ENCODE results near the gene TMOD4.

Gene TMOD4

DNA sequence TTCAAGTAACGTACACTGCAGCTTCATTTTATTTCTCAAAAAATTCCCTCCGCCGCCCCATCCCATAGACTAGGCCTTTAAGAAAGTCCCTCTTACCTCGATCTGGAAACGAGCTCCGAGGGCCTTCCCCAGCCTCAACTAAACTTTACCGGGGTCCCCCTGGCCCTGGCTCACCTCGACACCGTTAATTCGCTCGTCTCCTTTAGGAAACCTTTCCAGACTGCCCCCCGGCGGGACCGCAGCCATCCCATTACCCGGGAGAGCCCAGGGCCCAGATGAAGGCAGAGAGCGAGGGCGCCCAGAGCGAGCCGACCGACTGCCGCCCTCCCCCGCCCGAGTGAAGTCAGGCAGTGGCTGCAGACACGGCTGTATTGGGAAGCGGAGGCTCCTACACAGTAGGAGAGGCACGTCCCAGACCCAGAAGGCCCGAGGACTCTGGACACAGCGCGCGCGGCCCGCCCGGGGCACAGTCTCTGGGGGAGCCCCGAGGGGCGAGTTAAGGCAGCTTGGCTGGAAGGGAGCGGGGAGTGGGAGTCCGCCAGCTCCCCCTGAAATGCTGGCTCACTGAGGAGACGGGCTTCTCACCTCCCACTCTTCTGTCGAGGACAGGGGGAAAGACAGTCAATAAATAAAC lies 44.0 kb downstream of the TMOD4 start:
- 18% methylated on average over 39 of the region's 39 CpGs for WGBS
- DNase-seq: peak; percentile 44
- H3K18ac ChIP-seq (ENCODE audit: low read depth in 1 of 2, low read length in 2 of 2): peak overlapping the region; percentile 57 to 71
- no peaks in the 10 kb centered on the region for H3K9me3 ChIP-seq (ENCODE audit: control insufficient read depth, low read length)
- H2BK15ac ChIP-seq (ENCODE audit: low read depth, poor library complexity, severe bottlenecking): peak overlapping the region; percentile 57
- H3K4me3 ChIP-seq (ENCODE audit: insufficient read depth in 1 of 2, low read depth in 1 of 2, low read length in 2 of 2): peak overlapping the region in 1 of 2 experiments; percentile 67
- H3K4ac ChIP-seq (ENCODE audit: low read depth in 1 of 2, low read length in 2 of 2): peak overlapping the region in 1 of 2 experiments; percentile 50
- H2AFZ ChIP-seq (ENCODE audit: low read depth, low read length): peak overlapping the region; percentile 81
- no peak overlapping the region for H2BK12ac ChIP-seq (ENCODE audit: low read length in 2 of 2)
- no peak overlapping the region for H3K4me2 ChIP-seq (ENCODE audit: low read length, poor library complexity, severe bottlenecking)
- H3K14ac ChIP-seq (ENCODE audit: low read length in 2 of 2): no peak overlapping the region
- no peak overlapping the region for H2AK5ac ChIP-seq (ENCODE audit: low read length, severe bottlenecking)
- peaks cover 6 to 48% of the 10 kb centered on the region in 2 experiments for H3K36me3 ChIP-seq (ENCODE audit: control insufficient read depth in 1 of 2, insufficient read depth in 2 of 2, low read depth in 1 of 2, low read length in 2 of 2)
- peak overlapping the region; percentile 57 for H3K9ac ChIP-seq (ENCODE audit: low read length)
- no peaks in the 10 kb centered on the region for H3K79me1 ChIP-seq (replicated peaks; ENCODE audit: low read length, poor library complexity, severe bottlenecking)
- H3K27me3 ChIP-seq (ENCODE audit: control insufficient read depth in 1 of 2, insufficient read depth in 1 of 2, low read length in 2 of 2): peaks cover 0 to 25% of the 10 kb centered on the region in 2 experiments
- H2BK5ac ChIP-seq (ENCODE audit: low read depth, low read length, poor library complexity, severe bottlenecking): no peak overlapping the region
- H3K27ac ChIP-seq (ENCODE audit: low read length, poor library complexity, severe bottlenecking): no peak overlapping the region
- peak overlapping the region in 1 of 2 experiments; percentile 36 for H3K23ac ChIP-seq (ENCODE audit: low read length in 2 of 2)
- no peak overlapping the region for H4K91ac ChIP-seq (ENCODE audit: low read length)
- H2BK120ac ChIP-seq (ENCODE audit: low read depth, low read length): no peak overlapping the region
- peak overlapping the region; percentile 38 for H4K8ac ChIP-seq (ENCODE audit: low read length)
- H3K4me1 ChIP-seq (ENCODE audit: control insufficient read depth, insufficient read depth, low read depth, low read length): peaks cover 7% of the 10 kb centered on the region

GRCh38 chr1:151130987-151131586 lies 44.7 kb downstream of the TMOD4 start:
- Histone ChIP-seq H3K4ac (ENCODE audit: low read depth in 1 of 2, low read length in 2 of 2) (no peak overlapping the region), H3K4me1 (ENCODE audit: control insufficient read depth, insufficient read depth, low read depth, low read length) (peaks cover 7% of the 10 kb centered on the region), H3K4me3 (ENCODE audit: insufficient read depth in 1 of 2, low read depth in 1 of 2, low read length in 2 of 2) (peak overlapping the region in 1 of 2 experiments; percentile 67), H4K8ac (ENCODE audit: low read length) (peak overlapping the region; percentile 64), H3K27ac (ENCODE audit: low read length, poor library complexity, severe bottlenecking) (no peak overlapping the region), H3K36me3 (ENCODE audit: control insufficient read depth in 1 of 2, insufficient read depth in 2 of 2, low read depth in 1 of 2, low read length in 2 of 2) (peaks cover 7 to 41% of the 10 kb centered on the region in 2 experiments), H2BK12ac (ENCODE audit: low read length in 2 of 2) (no peak overlapping the region), H3K4me2 (ENCODE audit: low read length, poor library complexity, severe bottlenecking) (no peak overlapping the region), H3K27me3 (ENCODE audit: control insufficient read depth in 1 of 2, insufficient read depth in 1 of 2, low read length in 2 of 2) (peaks cover 0 to 25% of the 10 kb centered on the region in 2 experiments), H3K23ac (ENCODE audit: low read length in 2 of 2) (peak overlapping the region in 1 of 2 experiments; percentile 6), H4K91ac (ENCODE audit: low read length) (no peak overlapping the region), H2BK5ac (ENCODE audit: low read depth, low read length, poor library complexity, severe bottlenecking) (no peak overlapping the region), H3K14ac (ENCODE audit: low read length in 2 of 2) (no peak overlapping the region), H3K18ac (ENCODE audit: low read depth in 1 of 2, low read length in 2 of 2) (peak overlapping the region in 1 of 2 experiments; percentile 50), H3K9me3 (ENCODE audit: control insufficient read depth, low read length) (no peaks in the 10 kb centered on the region), H2AFZ (ENCODE audit: low read depth, low read length) (peak overlapping the region; percentile 89), H2AK5ac (ENCODE audit: low read length, severe bottlenecking) (no peak overlapping the region), H2BK15ac (ENCODE audit: low read depth, poor library complexity, severe bottlenecking) (no peak overlapping the region), H3K9ac (ENCODE audit: low read length) (peak overlapping the region; percentile 57), H2BK120ac (ENCODE audit: low read depth, low read length) (no peak overlapping the region), H3K79me1 (replicated peaks; ENCODE audit: low read length, poor library complexity, severe bottlenecking) (no peaks in the 10 kb centered on the region)
- 14% methylated on average over 45 of the region's 45 CpGs for WGBS
- peak; percentile 79 for DNase-seq

- Histone ChIP-seq H3K27me3 (ENCODE audit: control insufficient read depth in 1 of 2, insufficient read depth in 1 of 2, low read length in 2 of 2) (peaks cover 0 to 25% of the 10 kb centered on the region in 2 experiments), H3K14ac (ENCODE audit: low read length in 2 of 2) (no peak overlapping the region), H3K4ac (ENCODE audit: low read depth in 1 of 2, low read length in 2 of 2) (no peak overlapping the region), H3K9me3 (ENCODE audit: control insufficient read depth, low read length) (no peaks in the 10 kb centered on the region), H3K4me3 (ENCODE audit: insufficient read depth in 1 of 2, low read depth in 1 of 2, low read length in 2 of 2) (no peak overlapping the region), H3K4me2 (ENCODE audit: low read length, poor library complexity, severe bottlenecking) (no peak overlapping the region), H3K27ac (ENCODE audit: low read length, poor library complexity, severe bottlenecking) (no peak overlapping the region), H4K8ac (ENCODE audit: low read length) (no peak overlapping the region), H3K23ac (ENCODE audit: low read length in 2 of 2) (no peak overlapping the region), H3K79me1 (replicated peaks; ENCODE audit: low read length, poor library complexity, severe bottlenecking) (no peaks in the 10 kb centered on the region), H3K9ac (ENCODE audit: low read length) (no peak overlapping the region), H2BK120ac (ENCODE audit: low read depth, low read length) (no peak overlapping the region), H2AFZ (ENCODE audit: low read depth, low read length) (no peak overlapping the region), H3K36me3 (ENCODE audit: control insufficient read depth in 1 of 2, insufficient read depth in 2 of 2, low read depth in 1 of 2, low read length in 2 of 2) (peaks cover 9 to 20% of the 10 kb centered on the region in 2 experiments), H2BK12ac (ENCODE audit: low read length in 2 of 2) (no peak overlapping the region), H2AK5ac (ENCODE audit: low read length, severe bottlenecking) (no peak overlapping the region), H2BK5ac (ENCODE audit: low read depth, low read length, poor library complexity, severe bottlenecking) (no peak overlapping the region), H3K4me1 (ENCODE audit: control insufficient read depth, insufficient read depth, low read depth, low read length) (peaks cover 7% of the 10 kb centered on the region), H3K18ac (ENCODE audit: low read depth in 1 of 2, low read length in 2 of 2) (no peak overlapping the region), H4K91ac (ENCODE audit: low read length) (no peak overlapping the region), H2BK15ac (ENCODE audit: low read depth, poor library complexity, severe bottlenecking) (no peak overlapping the region)
- no peak for DNase-seq
- 66% methylated on average over 6 of the region's 6 CpGs for WGBS
These were observed 47.0 kb downstream of the TMOD4 start for GRCh38 chr1:151128800-151129199.

DNA sequence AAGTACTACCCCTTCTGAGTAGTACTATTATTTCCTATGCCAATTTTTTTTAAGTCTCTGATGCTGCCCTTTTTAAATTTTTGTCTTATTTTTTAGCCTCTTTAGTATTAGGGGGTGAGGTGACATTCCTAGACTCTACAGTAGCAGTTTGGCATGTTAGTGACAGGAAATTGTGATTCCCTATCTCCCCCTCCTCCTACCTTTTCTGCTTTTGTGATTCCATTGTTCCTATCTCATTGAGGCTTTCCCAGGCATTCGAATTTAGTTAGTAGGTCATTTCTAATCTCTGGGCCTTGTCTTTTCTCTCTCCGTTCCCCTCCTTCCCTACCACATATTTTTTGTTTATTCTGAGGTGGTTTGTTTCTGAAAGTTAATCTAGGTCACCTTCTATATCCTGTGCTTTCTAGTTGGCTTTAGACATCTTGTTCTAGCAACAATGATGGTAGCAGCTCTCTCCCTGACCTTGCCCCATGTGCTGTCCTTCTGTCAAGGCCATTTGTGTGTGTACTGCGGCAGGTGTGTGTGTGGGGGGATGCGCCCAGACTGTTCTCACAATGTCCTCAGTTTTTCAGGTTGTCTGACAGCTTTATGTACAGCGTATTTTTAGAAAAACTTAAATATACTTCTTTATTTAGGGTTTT lies 50.9 kb downstream of the TMOD4 start:
- no peak overlapping the region for H2BK5ac ChIP-seq (ENCODE audit: low read depth, low read length, poor library complexity, severe bottlenecking)
- no peak overlapping the region for H3K27ac ChIP-seq (ENCODE audit: low read length, poor library complexity, severe bottlenecking)
- no peak overlapping the region for H2BK120ac ChIP-seq (ENCODE audit: low read depth, low read length)
- no peak overlapping the region for H2BK12ac ChIP-seq (ENCODE audit: low read length in 2 of 2)
- no peaks in the 10 kb centered on the region for H3K79me1 ChIP-seq (replicated peaks; ENCODE audit: low read length, poor library complexity, severe bottlenecking)
- H3K14ac ChIP-seq (ENCODE audit: low read length in 2 of 2): no peak overlapping the region
- H4K91ac ChIP-seq (ENCODE audit: low read length): no peak overlapping the region
- peaks cover 0 to 9% of the 10 kb centered on the region in 2 experiments for H3K36me3 ChIP-seq (ENCODE audit: control insufficient read depth in 1 of 2, insufficient read depth in 2 of 2, low read depth in 1 of 2, low read length in 2 of 2)
- H4K8ac ChIP-seq (ENCODE audit: low read length): no peak overlapping the region
- H3K9me3 ChIP-seq (ENCODE audit: control insufficient read depth, low read length): no peaks in the 10 kb centered on the region
- H3K4ac ChIP-seq (ENCODE audit: low read depth in 1 of 2, low read length in 2 of 2): no peak overlapping the region
- no peaks in the 10 kb centered on the region for H3K4me1 ChIP-seq (ENCODE audit: control insufficient read depth, insufficient read depth, low read depth, low read length)
- no peak for DNase-seq
- no peak overlapping the region for H3K4me3 ChIP-seq (ENCODE audit: insufficient read depth in 1 of 2, low read depth in 1 of 2, low read length in 2 of 2)
- no peak overlapping the region for H2AFZ ChIP-seq (ENCODE audit: low read depth, low read length)
- H2AK5ac ChIP-seq (ENCODE audit: low read length, severe bottlenecking): no peak overlapping the region
- no peak overlapping the region for H2BK15ac ChIP-seq (ENCODE audit: low read depth, poor library complexity, severe bottlenecking)
- H3K18ac ChIP-seq (ENCODE audit: low read depth in 1 of 2, low read length in 2 of 2): no peak overlapping the region
- no peak overlapping the region for H3K9ac ChIP-seq (ENCODE audit: low read length)
- no peak overlapping the region for H3K4me2 ChIP-seq (ENCODE audit: low read length, poor library complexity, severe bottlenecking)
- H3K27me3 ChIP-seq (ENCODE audit: control insufficient read depth in 1 of 2, insufficient read depth in 1 of 2, low read length in 2 of 2): peaks cover 0 to 4% of the 10 kb centered on the region in 2 experiments
- H3K23ac ChIP-seq (ENCODE audit: low read length in 2 of 2): no peak overlapping the region
- WGBS: 100% methylated on average over 2 of the region's 5 CpGs
